Common myeloid progenitor, CD34-positive (primary cell): ENCODE results near the gene MTF2.

ENCODE experiments used
- CTCF ChIA-PET: fragments of 350-600 bp; sonication (Branson Sonifier 250); formaldehyde crosslinking; loops from one replicate; lab custom pipeline; 2021; ENCODE audit warnings: antibody characterized with exemption; lab: Charles Lee
- POLR2A ChIA-PET: fragments of 350-600 bp; sonication (Branson Sonifier 250); formaldehyde crosslinking; loops from one replicate; lab custom pipeline; 2021; ENCODE audit warnings: antibody characterized with exemption; lab: Charles Lee
- DNase-seq, 3 donors: peaks; one replicate each; pipeline versions ENCODE4 v3.0.0 to v3.0.0-alpha.2; 2013
- H3K27ac ChIP-seq, 2 experiments: 1 replicate in 1 of 2; 2 replicates in 1 of 2; pipeline ENCODE4 v1.7.0; 2013; ENCODE audit warnings: inconsistent platforms in 2 of 2, low read length in 2 of 2, mild to moderate bottlenecking in 2 of 2, low read depth in 1 of 2, moderate library complexity in 1 of 2; ENCODE audit not compliant: severe bottlenecking in 2 of 2, insufficient read depth in 1 of 2, poor library complexity in 1 of 2
- H3K27me3 ChIP-seq, 5 experiments: replicated peaks in 2 of 5; 1 replicate in 3 of 5; 2 replicates in 2 of 5; pipeline versions ENCODE4 v1.6.1 to v1.7.0; 2013; ENCODE audit warnings: low read length in 4 of 5, mild to moderate bottlenecking in 2 of 5, moderate library complexity in 2 of 5, inconsistent platforms in 1 of 5; ENCODE audit not compliant: insufficient read depth in 5 of 5, control insufficient read depth in 4 of 5
- H3K36me3 ChIP-seq, 4 experiments: 1 replicate in 2 of 4; 2 replicates in 2 of 4; pipeline versions ENCODE4 v1.6.1 to v1.7.0; 2013; ENCODE audit warnings: low read length in 3 of 4, control low read depth in 1 of 4, mild to moderate bottlenecking in 1 of 4; ENCODE audit not compliant: control insufficient read depth in 4 of 4, insufficient read depth in 4 of 4
- H3K4me1 ChIP-seq, 4 experiments: 1 replicate in 3 of 4; 2 replicates in 1 of 4; pipeline versions ENCODE4 v1.6.1 to v1.7.1; 2013; ENCODE audit warnings: low read length in 3 of 4, mild to moderate bottlenecking in 3 of 4, control low read depth in 1 of 4, inconsistent platforms in 1 of 4, moderate library complexity in 1 of 4; ENCODE audit not compliant: control insufficient read depth in 4 of 4, insufficient read depth in 4 of 4; ENCODE audit errors: control extremely low read depth in 1 of 4
- H3K4me3 ChIP-seq, 7 experiments: 1 replicate in 4 of 7; 2 replicates in 3 of 7; pipeline versions ENCODE4 v1.5.1 to v1.7.0; 2013; ENCODE audit warnings: mild to moderate bottlenecking in 7 of 7, low read length in 6 of 7, moderate library complexity in 6 of 7, inconsistent platforms in 2 of 7, low read depth in 2 of 7, control low read depth in 1 of 7; ENCODE audit not compliant: insufficient read depth in 4 of 7, control insufficient read depth in 1 of 7; ENCODE audit errors: extremely low read depth in 1 of 7
- H3K9me3 ChIP-seq, 5 experiments: 1 replicate in 4 of 5; 2 replicates in 1 of 5; pipeline versions ENCODE4 v1.6.1 to v1.7.1; 2013; ENCODE audit warnings: low read length in 4 of 5, mild to moderate bottlenecking in 2 of 5, inconsistent platforms in 1 of 5, low read depth in 1 of 5, moderate library complexity in 1 of 5; ENCODE audit not compliant: control insufficient read depth in 4 of 5, insufficient read depth in 2 of 5; ENCODE audit errors: control extremely low read depth in 1 of 5
- WGBS: methylation state at CpG from one replicate; pipeline ENCODE4 v1.1.5; 2013; ENCODE audit not compliant: insufficient coverage; 5-methylcytosine and 5-hydroxymethylcytosine counted together

The MTF2 gene

DNA sequence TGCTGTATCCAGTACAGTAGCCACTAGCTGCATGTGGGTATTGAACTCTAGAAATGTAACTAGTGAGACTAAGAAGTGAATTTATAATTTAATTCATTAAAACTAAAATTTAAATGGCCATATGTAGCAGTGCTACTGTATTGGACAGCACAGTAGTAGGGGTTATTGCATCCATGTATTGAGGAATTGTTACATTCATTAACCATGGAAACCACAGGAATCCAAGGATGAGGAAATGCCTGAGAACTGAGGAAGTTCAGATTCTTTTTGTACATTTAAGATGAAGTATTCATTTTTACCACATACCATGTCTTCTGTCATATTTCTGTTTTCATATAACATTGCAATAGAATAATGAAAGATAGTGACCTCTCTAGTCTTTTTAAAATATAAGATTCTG is 2.6 kb downstream of the MTF2 start:
- H3K9me3 ChIP-seq = peaks cover 0 to 8% (median 0%) of the 10 kb centered on the region in 5 experiments
- POLR2A ChIA-PET = no interaction called here

DNA sequence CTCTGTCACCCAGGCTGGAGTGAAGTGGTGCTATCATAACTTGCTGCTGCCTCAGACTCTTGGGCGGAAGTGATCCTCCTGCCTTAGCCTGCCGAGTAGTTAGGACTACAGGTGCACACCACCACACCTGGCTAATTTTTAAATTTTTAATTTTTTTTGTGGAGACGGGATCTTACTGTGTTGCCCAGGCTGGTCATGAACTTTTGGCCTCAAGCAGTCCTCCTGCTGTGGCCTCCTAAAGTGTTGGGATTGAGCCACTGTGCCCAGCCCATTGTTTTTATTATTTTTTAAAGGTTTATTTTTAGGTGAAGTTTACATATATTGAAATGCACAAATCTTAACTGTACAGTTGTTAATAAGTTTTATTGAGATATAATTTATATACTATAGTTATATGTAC is 3.2 kb downstream of the MTF2 start:
- no peak overlapping the region for H3K27ac ChIP-seq
- ChIA-PET POLR2A (no interaction called here), CTCF (no interaction called here)

More for the DNA sequence above, 2.6 kb downstream of the MTF2 start:
- Histone ChIP-seq H3K4me1 (peaks cover 7 to 39% (median 19%) of the 10 kb centered on the region in 4 experiments), H3K4me3 (peak overlapping the region in 6 of 7 experiments; percentile 81 to 100 (median 96)), H3K36me3 (peaks cover 16 to 33% (median 25%) of the 10 kb centered on the region in 4 experiments), H3K27me3 (no peaks in the 10 kb centered on the region), H3K27ac (peak overlapping the region; percentile 36 to 98)
- CTCF ChIA-PET = interaction anchor here (1.2 to 2.2 kb wide), 3 partner anchors 12 to 219 kb away, joined by 3 to 9 read pairs (median 3); no protein-coding TSS in a partner anchor
- DNase-seq = peak in 2 of 3 donors; percentile 35 to 44

DNA sequence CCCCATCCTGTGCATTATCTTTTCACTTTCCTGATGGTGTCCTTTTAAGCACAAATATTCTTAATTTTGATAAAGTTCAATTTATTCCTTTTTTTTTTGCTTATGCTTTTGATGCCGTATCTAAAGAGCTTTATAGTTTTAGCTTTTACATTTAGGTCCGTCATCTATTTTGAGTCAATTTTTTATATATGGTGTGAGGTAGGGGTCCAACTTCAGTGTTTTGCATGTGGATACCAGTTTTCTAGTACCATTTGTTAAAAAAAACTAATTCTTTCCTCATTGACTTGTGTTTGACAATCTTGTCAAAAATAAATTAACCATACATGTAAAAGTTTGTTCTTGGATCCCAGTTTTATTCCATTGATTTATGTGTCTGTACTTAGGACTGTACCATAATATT is 4.9 kb downstream of the MTF2 start:
- DNase-seq = peak in 1 of 3 donors; percentile 22
- ChIA-PET CTCF (no interaction called here), POLR2A (no interaction called here)
- no peak overlapping the region for H3K4me3 ChIP-seq
- no CpG with 5 or more reads among the region's 2 CpGs for WGBS
- H3K9me3 ChIP-seq = peaks cover 0 to 8% (median 0%) of the 10 kb centered on the region in 5 experiments
- peaks cover 7 to 31% (median 13%) of the 10 kb centered on the region in 4 experiments for H3K4me1 ChIP-seq
- H3K36me3 ChIP-seq = peaks cover 17 to 39% (median 27%) of the 10 kb centered on the region in 4 experiments
- H3K27me3 ChIP-seq = no peaks in the 10 kb centered on the region
- no peak overlapping the region for H3K27ac ChIP-seq

More for the DNA sequence above, 3.2 kb downstream of the MTF2 start:
- no peak for DNase-seq
- 100% methylated on average over 2 of the region's 3 CpGs for WGBS
- Histone ChIP-seq H3K36me3 (peaks cover 16 to 35% (median 25%) of the 10 kb centered on the region in 4 experiments), H3K27me3 (no peaks in the 10 kb centered on the region), H3K9me3 (peaks cover 0 to 8% (median 0%) of the 10 kb centered on the region in 5 experiments), H3K4me3 (peak overlapping the region in 3 of 7 experiments; percentile 19 to 94 (median 27)), H3K4me1 (peaks cover 7 to 39% (median 19%) of the 10 kb centered on the region in 4 experiments)

DNA sequence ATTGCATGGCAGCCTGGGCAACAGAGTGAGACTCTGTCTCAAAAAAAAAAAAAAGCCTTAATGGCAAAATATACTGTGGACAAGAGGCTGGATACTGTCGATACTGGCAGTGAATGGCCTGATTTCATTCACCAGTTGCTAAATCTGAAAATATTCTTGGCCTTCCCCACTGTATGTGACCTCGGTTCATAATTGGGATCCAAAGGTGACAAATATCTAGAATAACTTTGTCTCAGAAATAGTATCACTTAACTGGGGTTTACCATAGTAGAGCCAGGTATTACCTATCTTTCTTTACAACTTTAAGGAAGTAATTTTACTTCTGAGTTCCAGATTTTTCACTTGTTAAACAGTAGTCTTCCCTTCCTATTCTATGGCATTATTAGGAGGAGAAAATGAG is 8.4 kb downstream of the MTF2 start:
- CTCF ChIA-PET = interaction anchor here (0.7 kb wide), 1 partner anchor 130 kb away, joined by 3 read pairs; no protein-coding TSS in a partner anchor

DNA sequence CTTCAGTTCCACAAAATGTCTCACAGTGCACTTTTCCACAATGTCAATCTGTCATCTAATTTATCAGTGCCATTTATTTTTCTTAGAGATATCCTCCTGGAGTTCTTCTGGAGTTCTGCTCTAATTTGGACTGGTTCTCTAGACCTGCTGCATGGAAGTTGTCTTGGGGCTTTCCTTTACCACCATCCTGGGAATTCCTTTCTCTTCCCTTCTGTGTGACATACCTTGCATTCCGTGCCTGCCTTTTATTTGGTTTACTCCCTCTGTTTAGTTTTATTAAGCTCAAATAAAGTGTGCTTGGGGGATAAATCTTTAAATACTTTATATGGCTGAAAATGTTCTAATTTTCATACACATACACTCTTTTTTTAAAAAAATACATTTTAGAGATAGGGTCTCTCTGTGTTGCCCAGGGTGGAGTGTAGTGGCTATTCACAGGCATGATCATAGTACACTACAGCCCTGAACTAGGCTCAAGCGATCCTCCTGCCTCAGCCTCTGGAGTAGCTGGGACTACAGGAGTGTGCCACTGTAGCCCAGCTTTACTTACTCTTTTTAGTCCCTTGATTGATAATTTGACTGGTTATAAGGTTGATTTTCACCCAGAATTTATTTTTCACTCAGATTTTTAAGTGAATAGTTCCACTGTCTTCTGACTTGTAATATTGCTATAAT is 14.4 kb downstream of the MTF2 start:
- Histone ChIP-seq H3K4me1 (peaks cover 0 to 10% (median 6%) of the 10 kb centered on the region in 4 experiments), H3K4me3 (no peak overlapping the region), H3K9me3 (no peaks in the 10 kb centered on the region), H3K27ac (peak overlapping the region in 1 of 2 experiments; percentile 52), H3K36me3 (peaks cover 5 to 15% (median 9%) of the 10 kb centered on the region in 4 experiments), H3K27me3 (no peaks in the 10 kb centered on the region)
- 100% methylated on average over 1 of the region's 2 CpGs for WGBS
- CTCF ChIA-PET = interaction anchor here (2.5 kb wide), 1 partner anchor 13 kb away, joined by 9 read pairs; no protein-coding TSS in a partner anchor
- POLR2A ChIA-PET = interaction anchor here (0.5 kb wide), 1 partner anchor 86 kb away, joined by 3 read pairs; no protein-coding TSS in a partner anchor
- no peak for DNase-seq

More for the DNA sequence above, 8.4 kb downstream of the MTF2 start:
- POLR2A ChIA-PET = no interaction called here
- Histone ChIP-seq H3K9me3 (peaks cover 0 to 8% (median 0%) of the 10 kb centered on the region in 5 experiments), H3K27me3 (no peaks in the 10 kb centered on the region), H3K4me3 (no peak overlapping the region), H3K27ac (no peak overlapping the region), H3K36me3 (peaks cover 20 to 44% (median 32%) of the 10 kb centered on the region in 4 experiments), H3K4me1 (peaks cover 0 to 10% (median 2%) of the 10 kb centered on the region in 4 experiments)
- WGBS = 83% methylated on average over 1 of the region's 2 CpGs
- no peak for DNase-seq

DNA sequence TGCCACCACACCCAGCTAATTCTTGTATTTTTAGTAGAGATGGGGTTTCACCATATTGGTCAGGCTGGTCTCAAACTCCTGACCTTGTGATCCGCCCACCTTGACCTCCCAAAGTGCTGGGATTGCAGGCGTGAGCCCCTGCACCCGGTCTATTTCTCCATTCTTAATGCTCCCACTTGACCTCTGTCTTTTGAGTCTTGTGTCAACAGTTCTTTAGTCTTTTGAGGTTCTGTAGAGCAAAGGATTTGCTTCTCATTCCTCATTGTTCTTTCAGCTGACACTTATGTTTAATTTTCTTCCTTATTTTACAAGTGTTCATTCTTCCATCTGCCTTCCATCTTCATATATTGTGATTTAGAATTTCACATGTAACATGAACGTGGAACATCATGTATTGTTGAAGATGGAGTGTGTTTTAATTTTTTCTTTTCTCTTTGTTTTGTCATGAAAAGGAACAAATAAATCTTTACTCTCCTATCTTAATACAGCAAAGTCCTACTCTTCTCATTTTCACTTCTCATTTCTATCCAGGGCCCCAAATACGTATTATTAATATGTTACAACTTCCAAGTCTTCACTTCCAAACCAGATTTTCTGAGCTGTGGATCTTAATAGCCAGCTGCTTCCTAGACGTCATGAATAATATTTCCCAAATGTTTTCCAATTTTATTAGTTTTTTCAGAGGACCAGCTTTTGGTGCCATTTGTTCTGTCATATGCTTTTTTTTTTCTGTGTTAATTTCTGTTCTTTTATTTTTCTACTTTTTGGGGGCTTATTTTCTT is 16.9 kb downstream of the MTF2 start:
- H3K9me3 ChIP-seq = no peaks in the 10 kb centered on the region
- H3K4me1 ChIP-seq = peaks cover 0 to 10% (median 6%) of the 10 kb centered on the region in 4 experiments
- no peak overlapping the region for H3K4me3 ChIP-seq
- ChIA-PET POLR2A (no interaction called here), CTCF (interaction anchor here (0.6 kb wide), 1 partner anchor 14 kb away, joined by 3 read pairs; no protein-coding TSS in a partner anchor)
- 92% methylated on average over 4 of the region's 6 CpGs for WGBS
- peaks cover 0 to 20% (median 10%) of the 10 kb centered on the region in 4 experiments for H3K36me3 ChIP-seq
- H3K27me3 ChIP-seq = no peaks in the 10 kb centered on the region
- H3K27ac ChIP-seq = no peak overlapping the region
- no peak for DNase-seq
